HG02623 (cell line): ENCODE data around the gene TCF7.

Source experiments
- ATAC-seq: cut with Tn5 transposase; IDR thresholded peaks from one replicate; pipeline ENCODE4 v1.9.1; 2021; ENCODE audit warnings: moderate library complexity; ENCODE audit not compliant: unreplicated experiment

Gene TCF7

DNA sequence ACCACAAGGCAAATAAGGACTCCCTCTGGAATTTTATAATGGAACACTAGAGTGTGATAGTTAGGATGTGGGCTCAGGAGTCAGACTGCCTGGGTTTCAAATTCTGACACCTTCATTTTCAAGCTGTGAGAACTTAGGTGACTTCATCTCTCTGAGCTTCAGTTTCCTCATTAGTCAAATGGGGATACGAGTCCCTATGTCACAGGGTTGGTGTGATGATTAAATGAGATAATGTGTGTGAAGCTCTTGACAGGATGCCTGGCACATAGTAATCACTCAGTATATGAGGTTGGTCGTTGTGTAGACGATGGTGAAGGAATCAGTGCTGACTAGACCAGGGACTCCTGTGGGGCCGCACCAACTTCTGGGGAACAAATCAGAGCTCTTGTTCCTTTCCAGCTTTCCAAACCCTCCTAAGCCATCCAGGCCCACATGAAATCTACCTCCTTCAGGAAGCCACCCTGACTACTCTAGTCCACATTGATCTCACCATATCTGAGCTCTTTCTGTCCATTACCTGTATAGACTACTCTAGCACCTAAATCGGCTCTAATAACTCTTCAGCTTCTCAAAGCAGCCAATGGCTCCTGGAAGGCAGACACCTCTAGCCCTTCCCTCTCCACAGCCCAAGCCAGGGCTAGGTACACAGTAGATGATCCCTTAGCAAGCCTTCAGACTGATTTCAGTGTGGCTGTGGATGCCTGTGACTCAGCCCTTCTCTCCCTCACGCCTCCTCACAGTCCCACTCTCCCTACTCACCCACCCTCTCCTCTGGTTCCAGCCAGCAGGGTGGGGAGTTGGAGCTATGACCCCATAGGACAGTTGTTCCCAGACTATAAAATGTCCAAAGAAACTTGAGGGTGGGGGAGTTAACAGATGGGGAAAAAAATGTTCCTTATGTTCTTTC lies 2.5 kb upstream of the TCF7 start:
- no peak for ATAC-seq

DNA sequence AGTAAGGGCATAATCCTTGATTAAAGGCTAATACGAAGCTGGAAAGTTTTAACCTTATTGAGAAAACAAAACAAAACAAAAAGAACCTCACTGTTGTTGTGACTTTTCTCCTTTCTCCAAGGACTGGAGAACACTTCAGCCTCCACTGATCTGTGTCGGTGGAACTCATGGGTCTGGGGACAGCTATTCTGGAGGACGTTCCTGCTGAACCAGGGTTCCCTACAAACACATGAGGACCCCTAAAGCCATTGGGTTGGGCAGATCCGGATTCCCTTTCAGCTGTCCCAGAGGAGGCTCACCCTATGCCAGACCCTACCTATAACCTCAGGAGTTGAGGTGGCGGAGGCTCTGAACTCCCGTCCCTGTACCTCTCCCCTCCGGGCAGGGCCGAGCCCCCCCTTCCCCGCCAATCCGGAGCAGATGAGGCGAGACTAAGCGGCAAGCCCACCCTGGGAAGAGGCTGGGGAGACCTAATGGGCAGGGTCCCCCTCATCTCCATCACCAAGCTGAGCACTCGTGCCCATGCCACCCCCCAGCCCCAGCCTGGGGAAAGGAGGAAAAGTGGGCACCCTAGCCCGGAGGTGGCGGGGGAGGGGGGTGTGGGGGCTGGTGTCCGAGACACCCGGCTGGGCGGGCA lies 1.6 kb upstream of the TCF7 start:
- ATAC-seq, result no peak

DNA sequence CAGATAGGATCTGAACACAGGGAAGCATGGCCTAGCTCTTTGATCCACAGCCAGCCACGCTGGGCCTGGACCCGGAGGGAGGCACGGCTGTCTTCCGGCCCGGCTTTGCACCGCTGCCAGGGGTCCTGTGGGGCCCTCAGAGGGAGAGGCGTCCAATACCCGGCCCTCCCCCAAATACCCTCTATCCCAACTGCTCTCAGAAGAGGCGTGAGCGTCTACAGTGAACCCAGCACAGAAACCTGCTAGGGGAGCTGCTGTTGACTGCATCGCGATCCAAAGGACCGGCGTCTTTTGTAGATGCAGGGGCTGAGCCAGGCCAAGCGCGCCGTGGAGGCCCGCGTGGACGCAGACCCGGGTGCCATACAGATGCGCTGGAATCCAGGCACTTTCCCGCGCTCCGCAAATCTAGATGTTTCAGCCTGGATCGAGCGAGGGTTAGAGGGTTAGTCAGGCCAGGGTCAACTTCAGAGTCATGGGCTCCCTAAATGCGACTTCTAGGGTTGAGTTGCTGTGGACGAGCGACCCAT lies 1.1 kb upstream of the TCF7 start:
- no peak for ATAC-seq

DNA sequence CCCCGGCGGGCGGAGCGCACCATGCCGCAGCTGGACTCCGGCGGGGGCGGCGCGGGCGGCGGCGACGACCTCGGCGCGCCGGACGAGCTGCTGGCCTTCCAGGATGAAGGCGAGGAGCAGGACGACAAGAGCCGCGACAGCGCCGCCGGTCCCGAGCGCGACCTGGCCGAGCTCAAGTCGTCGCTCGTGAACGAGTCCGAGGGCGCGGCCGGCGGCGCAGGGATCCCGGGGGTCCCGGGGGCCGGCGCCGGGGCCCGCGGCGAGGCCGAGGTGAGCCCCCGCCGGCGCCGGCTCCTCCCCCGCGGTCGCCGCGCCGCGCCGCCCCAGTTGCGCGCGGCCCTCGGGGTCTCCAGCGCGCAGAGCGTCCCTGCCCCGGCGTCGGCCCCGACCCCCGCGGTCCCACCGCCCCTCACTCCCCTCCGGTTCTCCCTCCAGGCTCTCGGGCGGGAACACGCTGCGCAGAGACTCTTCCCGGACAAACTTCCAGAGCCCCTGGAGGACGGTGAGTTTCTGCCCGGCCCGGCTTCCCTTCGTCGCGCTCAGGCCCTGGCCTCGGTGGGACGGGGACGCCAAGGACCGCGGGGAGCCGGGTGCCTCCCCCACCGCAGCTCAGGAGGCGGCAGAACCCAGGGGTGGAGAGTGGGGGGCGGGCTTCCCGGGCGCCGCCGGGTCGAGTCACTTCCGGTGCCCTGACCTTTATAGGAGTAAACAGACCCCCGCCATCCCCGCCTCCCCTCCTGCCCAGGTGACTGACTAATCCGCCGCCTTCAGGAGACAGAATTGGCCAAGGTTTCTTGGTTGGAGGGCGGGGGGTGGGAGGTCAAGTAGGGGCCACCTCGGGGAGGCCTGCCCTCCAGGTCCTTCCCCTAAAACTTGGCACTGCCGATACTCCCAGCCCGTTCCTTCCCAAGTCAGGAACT lies 665 bp downstream of the TCF7 start:
- no peak for ATAC-seq

DNA sequence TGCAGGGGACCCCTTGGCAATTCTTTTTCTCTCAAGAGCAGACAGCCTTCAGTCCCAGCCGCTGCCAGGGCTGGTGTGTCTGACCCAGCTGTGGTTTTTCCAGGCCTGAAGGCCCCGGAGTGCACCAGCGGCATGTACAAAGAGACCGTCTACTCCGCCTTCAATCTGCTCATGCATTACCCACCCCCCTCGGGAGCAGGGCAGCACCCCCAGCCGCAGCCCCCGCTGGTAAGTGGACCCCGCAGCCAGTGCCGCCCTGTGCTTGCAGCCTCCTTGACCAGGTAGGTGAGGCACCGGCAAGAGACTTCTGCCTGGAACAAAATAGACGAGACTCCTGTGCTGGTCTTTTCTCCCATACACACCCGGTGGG lies 1.3 kb downstream of the TCF7 start:
- ATAC-seq, result no peak

DNA sequence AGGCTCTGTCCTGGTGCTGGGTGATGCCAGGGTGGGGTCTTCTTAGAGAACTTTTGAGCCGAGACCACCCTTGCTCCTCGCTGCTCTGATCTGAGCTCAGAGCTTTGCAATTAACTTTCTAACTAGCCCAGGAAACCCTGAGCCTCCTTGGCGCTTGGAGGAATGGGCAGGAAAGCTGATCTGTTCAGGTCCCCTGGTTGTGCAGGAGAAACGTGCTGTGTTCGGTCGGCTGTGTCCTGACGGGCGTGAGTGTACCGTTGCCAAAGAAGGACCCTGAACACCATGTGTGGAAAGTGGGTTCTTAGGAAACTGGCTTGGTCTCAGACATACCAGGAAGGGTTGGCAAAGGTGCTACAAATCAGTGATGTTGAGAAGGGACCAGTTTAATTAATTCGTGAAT lies 1.8 kb downstream of the TCF7 start:
- ATAC-seq, result no peak

DNA sequence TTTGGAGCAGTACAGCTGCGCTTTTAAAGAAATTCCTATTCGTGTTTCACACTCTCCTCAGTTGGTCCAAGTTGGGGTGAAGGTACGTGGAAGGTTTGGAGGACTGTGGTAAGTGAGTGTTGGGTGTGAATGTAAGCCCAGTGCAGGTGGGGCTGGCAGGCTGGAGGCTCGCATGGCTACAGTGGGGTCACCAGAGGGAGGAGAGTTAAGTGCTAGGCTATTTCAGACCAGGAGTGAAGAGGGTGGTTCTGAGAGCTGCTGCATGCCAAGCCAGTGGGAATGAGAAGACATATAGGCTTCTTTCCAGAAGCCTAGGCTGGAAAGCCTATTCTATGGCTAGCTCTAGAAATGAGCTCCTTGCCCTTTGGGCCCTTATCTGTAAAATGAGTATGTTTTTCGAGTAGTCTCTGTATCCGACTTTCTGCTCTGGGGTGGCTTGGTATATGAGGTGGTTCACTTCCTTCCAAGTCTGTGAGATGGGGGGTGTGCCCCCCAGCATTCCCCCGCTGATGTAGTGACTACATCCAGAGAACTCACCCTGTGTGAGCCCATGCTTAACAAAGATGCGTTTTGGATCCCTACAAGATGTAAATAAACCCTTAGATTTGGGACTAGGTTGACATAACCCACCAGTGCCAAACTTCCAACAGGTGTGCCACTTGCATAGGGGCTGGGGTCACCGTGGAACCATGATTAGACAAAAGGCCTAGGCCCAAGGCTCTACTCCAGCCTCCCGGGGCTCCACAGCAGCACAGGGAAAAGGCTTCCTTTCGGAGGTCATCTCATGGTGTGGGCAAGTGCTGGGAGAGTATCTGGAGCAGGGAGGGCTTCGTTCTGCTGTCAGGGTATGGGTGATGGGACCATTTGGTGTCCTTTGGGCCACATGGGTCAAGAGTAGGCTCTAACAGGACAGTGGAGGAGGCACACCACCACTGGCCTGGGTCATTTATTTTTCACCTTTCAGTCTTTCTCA lies 2.6 kb downstream of the TCF7 start:
- no peak for ATAC-seq

DNA sequence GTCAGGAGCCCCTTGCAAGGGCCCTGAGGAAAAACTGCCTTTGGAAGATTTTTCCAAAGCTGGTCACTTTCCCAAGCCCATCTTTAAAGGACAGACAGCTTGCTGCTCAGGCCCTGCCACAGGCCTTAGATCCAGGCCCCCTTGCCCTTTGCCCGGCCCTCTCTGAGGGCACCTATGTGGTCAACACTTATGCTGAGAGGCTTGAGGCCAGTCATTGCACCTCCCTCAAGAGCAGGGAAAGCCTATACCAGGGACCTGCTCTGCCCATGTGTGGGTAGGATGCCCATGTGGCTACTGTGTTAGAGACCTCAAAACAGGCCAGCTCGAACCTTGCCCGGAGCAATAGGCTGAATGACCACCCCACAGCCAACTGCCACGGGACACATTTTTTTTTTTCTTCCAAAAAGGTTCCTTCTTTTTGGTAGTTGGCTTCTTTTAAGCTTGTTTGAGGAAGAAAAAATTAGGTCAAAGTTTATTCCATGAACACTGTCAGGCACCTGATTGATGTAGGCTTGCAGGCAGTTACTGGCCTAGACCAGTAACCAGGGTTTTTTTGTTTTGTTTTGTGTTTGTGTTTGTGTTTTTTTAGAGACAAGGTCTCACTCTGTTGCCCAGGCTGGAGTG lies 3.8 kb downstream of the TCF7 start:
- no peak for ATAC-seq

DNA sequence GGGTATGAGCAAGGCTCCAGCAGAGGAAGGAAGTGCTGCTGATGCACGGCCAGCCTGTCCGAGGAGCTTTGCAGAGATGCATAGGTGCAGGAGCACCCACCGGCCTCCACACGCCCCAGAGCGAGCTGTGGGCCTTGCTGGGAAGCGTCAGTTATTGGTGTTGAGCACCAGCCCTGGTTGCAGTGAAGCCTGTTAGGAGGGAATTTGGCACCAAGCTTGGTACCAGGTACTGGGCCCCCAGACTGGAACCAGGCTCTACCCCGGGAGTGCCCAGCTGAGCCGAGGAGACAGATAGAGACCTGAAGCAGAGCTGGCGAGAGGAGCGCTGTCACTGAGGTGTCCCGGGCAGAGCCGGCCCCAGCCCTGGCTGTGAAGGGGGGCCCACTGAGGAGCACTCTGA lies 5.2 kb downstream of the TCF7 start:
- no peak for ATAC-seq

DNA sequence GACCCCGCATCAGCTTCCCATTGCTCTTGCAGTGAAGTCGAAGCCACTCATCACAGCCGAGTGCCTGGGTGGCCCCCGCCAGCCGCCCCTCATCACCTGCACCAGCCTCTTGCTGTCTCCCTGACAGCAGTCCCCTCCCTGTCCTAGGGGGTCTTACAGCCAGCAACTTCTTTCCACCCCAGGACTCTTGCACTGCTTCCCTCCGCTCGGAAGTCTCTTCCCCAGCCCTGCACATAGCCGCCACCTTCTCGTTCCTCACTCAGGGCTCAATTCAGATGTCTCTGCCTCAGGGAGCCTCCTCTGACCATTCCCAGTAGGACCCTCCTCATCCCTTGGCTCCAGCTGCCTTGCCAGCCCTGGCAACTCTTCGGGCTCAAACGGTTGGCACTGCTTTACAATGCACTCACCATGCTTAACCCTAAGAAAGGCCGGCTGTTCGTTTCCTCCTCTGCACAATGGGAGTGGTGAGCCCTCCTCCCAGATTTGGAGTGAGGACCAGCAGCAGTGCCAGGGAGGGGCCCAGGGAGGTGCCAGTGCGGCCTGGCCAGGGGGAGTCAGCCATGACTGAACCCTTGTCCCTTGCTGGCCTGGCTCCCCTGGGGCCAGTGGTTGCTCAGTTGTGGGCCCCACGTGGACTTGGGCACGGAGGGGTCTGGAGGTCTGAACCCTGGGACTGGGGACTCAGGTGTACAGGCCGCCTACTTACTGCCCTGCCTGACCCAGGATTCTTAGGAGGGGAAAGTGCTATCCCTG lies 6.1 kb downstream of the TCF7 start:
- no peak for ATAC-seq

DNA sequence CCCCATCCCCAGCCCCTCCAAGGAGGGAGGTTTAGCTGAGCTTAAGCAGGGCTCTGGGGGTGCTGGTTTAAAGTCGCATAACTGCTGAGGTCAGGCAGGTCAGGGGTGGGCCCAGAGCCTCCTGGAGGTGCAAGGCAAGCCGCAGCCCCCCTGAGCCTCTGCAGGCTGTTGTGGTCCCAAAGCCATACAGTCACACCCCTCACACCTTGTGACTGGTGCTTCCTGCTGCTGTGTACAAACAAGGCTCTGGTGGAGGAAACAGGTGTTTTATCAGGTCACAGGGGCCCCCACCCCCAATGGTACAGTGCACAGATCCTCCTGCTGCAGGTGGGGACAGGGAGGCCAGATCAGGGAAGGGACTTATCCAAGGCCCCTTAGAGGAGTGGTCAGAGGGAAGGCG lies 8.0 kb downstream of the TCF7 start:
- ATAC-seq, result no peak

DNA sequence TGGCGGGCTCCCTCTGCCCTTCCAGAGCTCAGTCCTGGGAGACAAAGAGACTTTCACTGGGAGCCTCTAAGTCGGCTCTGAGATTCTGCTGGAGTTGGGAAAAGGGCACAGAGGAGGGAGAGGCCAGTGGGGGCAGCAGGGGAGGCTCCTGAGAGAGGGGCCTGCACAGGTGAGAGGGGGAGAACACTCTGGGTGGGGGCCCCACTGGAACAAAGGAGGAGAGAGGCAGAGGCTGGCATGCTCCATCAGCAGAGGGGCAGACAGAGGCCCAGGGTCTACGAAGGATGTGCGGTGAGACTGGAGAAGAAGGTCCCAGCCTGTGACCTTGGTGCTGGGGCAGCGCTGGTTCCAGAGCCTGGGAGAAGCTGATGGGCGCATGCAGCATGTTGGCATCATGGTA lies 8.9 kb downstream of the TCF7 start:
- no peak for ATAC-seq

DNA sequence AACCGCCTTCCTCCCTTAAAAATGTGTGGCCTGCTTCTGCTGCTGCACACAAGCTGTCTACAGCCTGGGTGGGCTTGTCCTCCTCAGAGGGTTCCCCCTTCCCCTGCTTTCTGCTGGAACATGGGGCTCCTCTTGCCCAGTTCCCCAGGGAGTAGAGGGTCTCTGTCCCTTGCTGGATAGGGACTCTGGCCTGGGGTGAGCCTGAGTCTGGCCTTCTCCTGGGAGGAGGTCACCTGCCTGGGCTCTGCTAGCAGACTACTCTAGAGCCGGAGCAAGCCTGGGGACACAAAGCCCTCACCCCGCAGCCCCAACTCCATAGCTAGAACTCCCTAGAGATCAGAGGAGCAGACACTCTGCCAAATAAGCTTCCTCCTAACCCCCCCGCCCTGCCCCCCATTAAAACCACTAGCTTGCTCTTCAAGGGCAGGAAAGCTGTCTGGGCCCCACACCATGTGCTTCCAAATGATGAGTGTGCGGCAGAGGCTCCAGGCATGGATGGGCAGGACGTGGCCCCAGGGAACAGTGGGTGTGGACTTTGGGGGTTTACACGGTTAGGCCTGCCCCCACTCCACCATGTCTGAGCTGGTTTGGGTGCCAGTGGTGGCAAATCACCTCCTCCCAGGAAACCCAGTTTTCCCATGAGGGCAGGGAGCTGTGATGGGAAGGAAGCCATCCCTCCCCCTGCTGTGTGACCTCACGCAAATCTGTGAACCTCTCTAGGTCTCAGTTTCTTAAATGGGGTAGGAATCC lies 10.0 kb downstream of the TCF7 start:
- ATAC-seq, result no peak

DNA sequence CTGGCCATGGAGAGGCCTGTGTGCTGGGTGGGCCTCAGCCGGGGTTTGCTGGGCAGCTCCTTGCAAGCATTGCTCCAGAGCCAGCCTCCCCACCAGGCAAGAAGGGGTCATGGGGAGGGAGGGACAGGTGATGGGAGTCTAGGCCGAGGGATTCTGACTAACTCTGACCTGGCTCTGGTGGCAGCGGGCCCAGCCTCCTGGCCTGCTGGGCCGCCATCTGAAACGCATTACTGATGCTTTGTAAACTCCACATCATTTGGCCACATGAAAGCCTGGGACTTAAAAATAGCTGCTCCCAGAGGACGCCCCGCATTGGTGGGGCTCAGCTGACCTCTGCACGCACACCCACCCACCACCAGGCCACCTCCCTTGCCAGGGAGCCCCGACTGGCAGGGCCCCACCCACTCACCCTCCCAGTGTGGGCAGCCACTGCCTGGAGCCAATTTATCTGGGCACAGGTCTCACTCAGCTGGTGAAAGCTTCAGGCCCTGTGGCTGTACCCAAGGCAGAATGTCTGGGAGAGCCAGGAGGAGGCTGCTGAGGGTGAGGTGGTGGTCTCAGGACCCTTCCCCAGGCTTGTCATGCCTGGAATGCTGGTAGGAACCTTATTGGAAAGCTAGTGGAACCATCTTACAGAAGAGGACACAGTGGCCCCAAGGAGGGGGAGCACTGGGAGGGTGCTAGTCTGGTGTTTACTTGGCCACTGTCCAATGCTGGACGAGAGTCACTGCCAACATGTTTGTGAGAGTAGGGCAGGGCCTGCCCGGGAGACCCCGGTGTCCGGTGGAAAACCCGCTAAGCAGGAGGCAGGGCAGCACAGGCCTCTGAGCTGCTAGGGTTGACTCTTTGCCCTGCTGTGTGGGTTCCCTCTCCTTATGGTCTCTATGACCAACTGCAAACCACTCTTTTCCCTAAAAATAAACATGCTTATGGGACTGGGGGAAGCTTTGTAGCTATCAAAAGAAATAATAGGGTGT lies 10.8 kb downstream of the TCF7 start:
- no peak for ATAC-seq

DNA sequence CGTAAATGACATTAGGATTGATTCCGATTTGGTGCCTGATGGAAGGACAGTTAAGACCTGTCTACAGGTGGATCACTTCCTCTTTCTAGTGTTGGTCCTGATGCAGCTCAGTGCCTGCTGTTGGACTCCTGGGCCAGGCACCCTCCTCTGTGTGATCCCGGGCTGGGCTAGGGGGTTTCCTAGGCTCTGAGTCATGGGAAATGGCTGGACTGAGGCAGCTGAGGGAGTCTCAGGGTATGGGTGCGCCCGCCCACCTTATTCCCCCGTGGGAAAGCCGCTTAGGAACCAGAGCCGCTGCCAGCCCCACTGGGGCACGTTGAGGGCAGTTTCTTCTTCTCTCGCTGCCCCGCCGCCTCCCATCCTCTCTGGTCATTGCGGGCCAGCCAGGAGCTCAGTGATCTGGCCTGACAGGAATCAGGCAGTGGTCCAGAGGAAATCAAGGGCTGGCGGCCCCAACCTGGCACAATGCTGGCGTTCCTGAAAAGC lies 12.9 kb downstream of the TCF7 start:
- no peak for ATAC-seq

DNA sequence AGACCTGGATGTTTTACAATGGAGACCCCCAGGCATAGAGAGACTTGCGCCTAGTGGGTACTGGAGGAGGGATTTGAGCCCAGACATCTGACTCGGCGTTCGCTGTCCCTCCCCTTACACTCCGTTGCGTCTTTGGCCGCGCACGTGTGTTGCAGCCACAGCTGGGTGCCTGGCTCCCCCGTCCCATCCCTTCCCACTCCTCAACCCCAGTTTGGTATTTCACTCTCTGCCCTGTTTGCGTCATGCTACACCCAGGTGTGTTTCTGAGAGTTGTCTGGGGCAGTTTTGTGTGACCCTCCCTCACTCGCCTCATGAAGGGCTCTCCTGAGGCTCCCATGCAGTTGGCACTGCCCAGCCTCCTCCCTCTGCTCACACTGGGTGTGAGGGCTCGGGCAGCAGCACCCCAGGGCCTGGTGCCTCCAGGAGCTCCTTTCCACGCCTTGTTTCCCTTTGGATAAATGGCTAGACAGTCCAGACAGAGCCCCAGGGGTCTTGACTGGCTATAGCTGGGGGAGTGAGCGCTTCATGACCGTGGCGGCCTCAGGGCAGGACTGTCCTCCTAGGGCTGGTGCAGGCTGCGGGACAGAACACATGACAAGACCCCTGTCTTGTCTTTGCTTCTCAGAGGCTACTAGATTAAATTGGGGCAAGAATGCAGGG lies 13.6 kb downstream of the TCF7 start:
- no peak for ATAC-seq

DNA sequence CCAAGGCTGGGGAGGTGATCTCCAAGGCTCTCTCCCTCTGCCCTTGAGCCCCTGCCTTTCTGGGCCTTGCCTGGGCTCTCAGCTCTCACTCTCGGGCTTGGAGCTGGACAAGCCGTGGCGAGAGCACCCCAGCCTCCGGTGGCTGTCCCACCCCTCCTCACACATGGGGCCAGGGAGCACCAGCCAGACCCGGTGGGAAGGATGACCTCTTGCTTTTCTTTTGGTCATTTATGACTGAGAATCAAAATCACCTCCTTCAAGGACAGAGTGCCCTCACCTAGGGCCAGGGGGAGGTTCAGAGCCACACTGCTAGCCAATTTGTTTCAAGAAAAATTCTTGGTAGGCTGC lies 14.1 kb downstream of the TCF7 start:
- ATAC-seq, result no peak
